ENCODE data around the gene MTFR1L.

The MTFR1L gene

DNA sequence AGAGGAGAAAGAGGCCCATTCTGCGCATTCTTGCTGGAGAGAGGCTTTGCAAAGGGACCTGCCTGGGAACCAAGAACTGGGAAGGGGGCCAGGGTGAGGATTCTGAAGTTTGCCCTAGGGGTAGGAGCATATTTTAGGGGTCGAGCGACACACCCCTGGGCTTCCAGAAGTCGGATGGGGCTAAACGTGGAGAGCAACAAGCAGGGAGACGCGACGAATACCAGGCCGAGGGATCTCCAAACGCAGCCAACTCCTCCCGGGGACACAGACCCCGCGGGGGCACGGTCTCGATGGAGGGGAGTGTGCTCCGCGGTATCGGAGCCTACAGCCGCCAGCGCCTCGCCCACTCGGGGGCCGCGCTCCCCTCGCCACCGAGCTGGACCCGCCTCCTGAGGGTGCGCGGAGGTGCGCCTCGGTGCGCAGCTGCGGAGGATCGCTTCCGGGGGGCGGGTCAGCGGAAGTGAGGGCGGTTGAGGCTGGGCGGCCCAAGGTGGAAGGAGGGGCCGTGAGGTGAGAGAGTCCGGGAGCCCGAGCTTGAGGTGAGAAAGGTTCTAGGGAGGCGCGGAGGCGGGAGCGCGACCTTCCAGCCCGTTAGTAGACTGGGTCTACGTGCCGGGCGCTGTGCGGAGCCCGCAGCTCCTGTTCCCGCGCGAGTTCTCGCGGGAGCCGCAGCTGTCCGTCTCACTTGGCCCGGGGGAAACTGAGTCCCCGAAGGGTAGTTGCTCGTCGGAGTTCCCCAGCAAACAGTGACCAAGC, at the start of gene MTFR1L:
Gene MTFR1L (plus strand): TSS at position 464 of the 756 bp plus-strand sequence. CDS start 3,151 bp downstream, outside the sequence.
- peak; percentile 89 for DNase-seq (ENCODE audit: low read depth)

DNA sequence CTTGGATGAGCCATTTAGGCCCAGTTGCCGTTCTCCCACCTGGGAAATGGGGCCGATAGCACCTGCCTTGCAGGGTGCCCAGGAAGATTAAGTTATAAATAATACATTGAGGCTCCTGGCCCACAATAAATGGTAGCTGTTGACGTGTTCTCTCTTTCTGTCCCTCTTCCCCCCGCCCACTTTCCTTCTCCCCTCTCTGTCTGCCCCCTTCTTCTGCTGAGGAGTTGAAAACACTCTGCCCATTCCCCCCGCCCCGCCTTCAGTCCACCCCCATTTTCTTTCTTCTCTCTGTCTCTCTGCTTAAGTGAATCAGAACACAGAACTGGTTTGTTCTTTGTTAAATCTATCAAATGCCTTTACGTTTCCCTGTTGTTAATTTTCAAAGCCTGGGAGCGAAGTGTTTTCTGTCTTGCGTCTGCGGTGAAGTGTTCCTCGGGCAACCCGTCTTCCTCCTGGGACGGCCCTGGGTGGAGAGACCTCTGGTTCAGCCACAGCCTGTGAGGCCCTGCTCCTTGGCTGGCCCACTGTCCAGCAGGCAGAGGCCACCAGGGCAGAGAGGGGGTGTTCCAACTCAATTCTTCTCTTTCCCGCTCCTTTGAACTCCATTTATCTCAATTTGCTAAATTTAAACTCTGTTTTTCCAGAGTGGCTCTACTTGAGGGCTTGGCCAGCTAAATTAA, 49.1 kb upstream of the MTFR1L start:
- DNase-seq (ENCODE audit: low read depth), result no peak

DNA sequence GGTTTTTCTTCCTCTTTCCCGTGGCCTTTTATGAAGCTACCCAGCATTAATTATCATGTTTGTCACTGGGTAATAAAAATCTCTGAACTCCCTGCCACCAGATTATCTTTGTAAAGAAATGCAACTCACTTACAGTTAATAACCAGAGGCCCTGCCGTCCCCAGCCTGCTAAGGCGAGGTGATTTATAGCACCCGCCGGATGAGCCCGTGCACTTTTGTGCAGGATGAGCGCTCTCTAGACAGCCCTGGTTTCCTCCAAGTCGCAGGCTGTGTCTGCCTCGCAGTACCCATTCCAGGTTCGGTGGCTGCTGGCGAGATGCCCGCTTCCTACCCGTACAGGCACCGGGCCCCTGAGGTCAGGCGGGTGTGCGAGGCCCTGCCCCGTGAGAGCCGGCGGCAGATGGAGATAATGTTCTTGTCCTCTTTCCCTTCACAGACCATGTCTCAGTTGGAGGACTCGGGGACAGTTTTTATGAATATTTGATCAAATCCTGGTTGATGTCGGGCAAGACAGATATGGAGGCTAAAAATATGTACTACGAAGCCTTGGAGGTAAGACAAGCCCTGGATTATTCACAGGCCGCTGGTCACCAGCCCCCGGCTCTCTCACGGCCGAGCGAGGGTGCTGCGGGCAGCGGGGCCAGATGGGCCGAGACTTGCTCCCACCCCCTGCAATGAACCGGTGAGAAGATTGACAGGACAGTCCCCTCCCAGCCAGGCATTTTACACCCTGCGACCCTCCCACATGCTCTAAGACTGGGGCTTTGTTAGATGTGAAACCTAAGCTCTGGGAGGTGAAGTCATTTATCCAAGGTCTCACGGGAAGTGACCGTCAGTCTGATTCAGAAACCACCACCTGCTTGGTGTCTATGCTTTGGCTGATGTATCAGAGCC, 48.3 kb upstream of the MTFR1L start:
- no peak for DNase-seq (ENCODE audit: low read depth)

DNA sequence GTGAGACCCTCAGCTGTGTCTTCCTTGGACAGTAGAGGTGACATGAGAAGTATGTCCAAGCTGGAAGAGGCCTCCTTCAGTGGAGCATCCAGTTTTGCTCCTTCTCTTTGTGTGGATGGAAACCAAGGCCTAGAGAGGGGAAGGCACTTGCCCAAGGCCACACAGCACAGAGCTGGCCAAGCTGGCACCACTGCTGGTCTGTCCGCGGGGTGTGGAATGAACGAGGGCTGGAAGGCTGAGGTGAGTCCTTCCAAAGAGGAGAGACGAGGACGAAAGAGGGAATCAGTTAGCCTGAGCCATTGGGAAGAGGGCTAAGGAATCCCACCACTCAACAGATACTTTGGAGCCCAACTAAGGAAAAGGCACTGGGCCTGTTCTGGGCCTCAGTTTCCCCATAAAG, 47.6 kb upstream of the MTFR1L start:
- DNase-seq (ENCODE audit: low read depth), result no peak

DNA sequence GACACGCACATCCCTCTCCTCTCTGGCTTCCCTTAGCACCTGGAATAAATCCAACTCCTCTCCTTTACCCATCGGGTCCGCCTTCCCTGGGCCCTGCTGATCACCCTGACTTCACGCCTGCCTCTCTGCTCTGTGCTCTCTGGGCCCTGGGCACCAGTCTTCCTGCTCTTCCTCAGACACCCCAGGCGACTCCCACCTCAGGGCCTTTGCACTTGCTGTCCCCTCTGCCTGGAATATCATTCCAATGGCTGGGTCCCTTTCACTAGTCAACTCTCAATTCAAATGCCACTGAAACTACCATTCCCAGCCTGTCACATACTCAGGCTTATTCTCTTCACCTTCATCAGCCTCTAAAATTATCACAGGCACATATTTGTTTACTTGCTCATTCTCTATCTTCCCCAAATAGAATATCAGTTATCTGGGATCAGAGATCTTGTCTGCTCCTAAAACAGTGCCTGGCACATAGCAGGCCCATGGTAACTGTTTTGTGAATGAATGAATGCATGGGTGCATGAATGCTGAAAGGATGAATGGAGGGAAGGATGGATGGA, 47.0 kb upstream of the MTFR1L start:
- DNase-seq (ENCODE audit: low read depth), result no peak

DNA sequence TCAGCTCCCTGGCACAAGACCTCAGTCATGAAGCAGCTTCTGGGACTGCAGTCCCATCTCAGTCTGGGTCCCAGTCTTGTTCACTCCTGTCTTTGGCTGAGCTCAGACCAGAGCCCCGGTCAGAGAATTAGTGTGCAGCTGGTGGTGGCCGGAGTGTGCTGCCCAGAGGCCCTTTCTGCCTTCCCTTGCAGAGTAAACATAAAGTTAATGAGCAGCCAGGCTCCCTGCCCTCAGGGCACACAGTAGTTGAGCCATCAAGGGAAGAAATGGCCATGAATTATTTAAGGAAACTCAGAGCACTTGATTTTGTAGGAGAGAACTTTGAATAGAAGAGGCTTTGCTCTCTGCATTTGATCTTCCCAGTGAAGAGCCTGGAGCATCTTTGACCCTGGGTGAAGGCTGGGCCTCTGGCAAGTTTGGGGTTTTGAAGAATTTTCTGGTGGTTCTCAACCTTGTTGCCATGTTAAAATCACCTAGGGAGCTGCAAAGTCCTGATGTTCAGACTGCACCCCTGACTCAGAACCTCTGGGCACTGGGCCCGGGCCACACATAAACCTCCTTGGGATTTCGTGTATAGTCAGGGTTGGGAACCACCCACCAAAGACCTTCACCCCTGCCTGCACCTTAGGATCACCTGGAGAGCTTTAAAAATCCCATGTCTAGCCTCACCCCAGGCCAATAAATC, 46.2 kb upstream of the MTFR1L start:
- no peak for DNase-seq (ENCODE audit: low read depth)

DNA sequence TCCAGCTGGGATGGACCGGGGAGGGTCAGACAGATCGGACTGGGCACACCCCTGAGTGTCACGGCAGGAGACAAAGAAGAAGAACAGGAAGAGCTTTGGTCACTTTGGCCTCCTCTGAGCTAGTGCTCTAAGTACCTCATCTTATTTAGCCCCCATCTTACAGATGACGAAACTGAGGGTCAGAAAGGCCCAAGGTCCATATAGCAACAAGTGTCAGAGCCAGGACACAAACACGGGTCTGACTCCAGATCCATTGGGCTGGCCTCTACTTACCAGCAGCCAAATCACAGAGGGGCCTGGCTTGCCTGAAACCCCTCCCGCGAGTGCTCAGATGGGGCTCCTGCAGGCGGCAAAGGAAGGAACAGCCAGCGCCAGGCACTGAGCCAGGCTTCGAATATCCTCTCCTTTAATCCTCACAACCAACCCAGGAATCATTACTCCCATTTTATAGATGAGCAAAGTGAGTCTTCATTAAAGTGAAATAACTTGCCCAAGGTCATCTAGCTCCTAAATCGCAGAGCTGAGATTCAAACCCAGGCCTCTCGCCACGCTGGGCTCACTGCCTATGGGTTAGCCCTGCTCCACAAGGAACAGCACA, 45.4 kb upstream of the MTFR1L start:
- DNase-seq (ENCODE audit: low read depth), result no peak

DNA sequence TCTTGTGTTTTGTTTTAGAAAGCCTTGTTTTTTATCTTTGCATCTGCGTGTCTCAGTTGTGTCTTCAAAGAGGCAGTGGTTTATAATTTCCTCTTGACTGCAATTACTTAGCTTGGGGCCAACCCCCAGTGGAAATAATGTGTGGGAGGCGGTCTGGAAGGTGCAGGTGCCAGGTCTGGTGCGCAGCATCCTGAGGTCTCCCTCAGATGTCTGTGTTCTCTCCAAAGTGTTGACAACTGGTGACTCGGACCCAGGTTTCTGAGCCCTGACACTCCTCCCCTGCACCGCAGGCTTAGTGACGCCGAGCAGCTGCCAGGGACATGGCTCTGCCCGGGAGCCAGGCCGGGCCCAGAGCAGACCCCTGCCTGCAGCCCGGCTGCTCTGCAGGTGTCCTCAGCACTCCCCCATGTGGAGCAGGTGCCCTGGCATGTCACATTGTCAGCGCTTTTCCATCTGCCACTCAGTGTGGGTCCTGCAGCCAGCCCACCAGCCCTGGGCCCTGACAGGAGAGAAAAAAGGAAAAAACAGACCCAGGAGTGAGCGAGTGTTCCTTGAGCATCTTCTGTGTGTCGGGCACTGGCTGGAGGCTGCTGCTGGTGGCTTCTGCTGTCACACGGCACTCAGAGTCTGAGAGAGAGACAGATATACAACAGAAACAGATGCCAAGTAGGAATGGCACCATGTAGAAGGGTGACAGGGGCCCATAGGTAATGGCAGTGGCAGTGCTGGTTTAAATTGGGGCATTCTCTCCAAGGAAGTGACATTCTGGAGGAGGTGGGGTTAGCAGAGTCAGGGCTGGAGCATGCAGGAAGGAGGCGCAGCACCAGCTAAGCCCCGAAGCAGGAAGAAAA, 44.6 kb upstream of the MTFR1L start:
- DNase-seq (ENCODE audit: low read depth), result peak; percentile 65

DNA sequence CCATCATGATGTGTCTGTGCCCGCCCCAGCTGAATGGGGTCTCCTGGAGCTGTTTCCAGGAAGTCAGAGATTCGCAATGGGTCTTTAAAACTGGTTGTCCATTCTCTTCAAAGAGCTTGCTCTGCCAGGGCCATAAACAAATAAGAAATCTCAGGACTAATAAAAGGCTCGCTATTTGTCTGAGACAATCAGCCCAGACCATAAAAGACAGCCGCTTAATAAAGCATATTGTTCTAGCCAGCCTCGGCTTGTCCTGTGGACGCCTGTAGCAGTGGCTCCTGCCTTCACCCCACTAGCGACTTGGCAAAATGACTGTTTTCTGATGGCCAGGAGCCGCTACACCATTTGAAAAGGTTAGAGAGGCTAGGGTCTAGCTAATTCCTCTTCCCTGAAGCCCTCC, 40.4 kb upstream of the MTFR1L start:
- DNase-seq (ENCODE audit: low read depth), result no peak

DNA sequence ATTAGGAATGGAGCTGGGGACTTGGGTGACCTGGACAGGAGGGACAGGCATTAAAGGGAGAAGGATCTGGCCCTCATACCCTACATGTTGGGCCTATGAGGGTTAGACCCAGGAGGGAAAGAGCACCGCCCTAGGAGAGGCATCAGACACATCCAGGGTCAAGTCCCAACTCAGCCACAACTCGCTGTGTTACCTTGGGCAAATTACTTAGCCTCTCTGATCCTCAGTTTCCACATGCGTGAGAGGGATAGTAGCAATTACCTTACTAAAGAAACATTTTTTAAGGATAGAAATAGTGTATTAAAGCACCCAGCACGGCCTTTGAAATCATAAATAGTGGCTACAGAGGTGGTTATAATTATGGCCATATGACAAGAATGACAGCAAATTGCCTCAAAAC, 39.9 kb upstream of the MTFR1L start:
- DNase-seq (ENCODE audit: low read depth), result no peak

DNA sequence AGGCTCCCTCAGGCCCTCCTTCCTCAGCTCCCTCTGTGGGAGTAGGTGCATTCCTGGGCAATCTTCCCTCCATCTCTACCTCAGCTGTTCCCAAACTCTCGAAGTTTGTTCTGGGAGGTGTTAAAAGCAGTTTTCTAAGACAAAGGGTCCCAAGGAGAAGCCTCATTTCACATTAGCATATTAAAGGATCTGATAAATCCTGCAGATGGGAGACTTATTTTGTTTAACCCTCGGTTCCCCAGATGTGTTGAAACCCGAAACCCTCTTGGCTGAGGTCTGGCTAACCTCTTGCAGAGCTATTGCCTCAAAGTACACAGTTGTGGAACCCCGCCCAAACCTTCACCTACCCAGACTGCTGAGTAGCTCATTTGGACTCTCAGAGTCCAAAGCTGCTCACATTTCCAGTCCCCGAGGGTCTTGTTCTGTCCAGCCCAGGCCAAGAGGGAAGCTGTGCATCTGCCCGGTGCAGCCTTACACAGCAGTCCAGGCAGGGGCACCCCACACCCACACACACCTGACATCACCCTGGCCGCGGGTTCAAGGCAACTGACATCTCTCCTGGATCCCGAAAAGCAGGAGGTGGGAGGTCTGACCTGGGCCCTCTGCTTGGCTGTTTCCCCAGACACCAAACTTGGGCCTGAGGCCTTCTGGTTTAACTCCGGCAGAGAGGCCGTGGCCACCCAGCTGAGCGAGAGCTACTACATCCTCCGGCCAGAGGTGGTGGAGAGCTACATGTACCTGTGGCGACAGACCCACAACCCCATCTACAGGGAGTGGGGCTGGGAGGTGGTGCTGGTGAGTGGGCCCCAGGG, 39.2 kb upstream of the MTFR1L start:
- DNase-seq (ENCODE audit: low read depth), result no peak

DNA sequence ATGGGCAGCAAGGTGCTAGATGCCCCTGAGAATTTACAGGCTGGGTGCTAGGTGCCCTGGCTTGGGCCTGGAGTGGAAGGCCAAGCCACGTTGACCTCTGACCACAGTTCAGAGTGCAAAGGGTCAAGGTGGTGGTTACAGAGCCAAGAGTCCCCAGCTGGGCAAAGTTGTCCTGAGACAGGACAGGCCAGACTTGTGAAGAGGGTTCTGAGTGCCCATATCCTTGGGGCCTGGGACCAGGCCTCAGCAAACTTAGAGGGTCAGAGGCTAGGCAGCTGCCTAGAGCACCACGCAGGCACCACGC, 38.7 kb upstream of the MTFR1L start:
- DNase-seq (ENCODE audit: low read depth), result no peak

DNA sequence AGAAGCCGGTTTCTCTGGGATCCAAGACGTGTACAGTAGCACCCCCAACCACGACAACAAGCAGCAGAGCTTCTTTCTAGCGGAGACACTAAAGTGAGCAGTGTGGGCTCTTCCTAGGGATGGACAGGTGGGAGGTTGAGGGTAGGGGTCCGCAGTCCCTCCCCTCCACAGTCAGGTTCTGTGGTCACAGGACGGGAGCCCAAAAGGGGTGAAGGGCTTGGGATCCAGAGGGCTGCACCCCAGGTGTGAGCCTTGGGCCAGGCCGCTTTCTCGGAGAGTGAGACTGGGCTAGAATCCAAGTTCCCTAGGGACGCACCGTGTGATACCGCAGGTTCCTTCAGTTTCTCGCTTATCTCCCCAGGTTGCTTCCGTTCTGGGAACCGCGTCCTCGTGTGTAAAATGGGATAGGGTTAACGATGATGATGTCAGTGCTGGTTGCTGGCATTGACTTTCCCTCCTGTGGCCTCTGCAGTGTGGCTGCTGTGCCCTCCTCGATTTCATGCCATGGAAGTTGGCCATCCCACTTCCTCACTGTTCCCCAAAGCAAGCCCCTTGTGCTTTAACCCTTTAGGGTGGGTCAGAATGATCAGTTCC, 37.0 kb upstream of the MTFR1L start:
- DNase-seq (ENCODE audit: low read depth), result no peak

DNA sequence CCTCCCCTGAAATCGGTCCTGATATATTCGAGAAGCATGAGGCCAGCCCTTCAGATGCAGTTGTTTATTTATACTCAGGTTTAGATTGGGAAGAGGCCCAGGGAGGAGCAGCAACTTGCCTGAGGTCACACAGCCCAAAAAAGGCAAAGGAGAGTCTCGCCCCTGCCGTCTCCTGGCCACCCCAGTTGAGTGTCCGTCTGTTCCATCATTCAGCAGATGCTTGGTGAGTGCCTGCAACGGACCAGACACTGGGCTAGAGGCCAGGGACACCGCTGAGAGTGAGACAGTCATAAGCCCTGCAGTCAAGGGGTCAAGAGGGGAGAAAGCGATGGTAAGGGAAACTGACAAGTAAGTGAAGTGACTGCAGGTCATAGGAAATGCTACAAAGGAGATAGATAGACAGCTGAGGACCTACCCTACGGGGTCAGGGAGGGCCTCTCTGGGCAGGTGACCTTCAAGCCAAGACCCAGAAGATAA, 35.1 kb upstream of the MTFR1L start:
- no peak for DNase-seq (ENCODE audit: low read depth)

DNA sequence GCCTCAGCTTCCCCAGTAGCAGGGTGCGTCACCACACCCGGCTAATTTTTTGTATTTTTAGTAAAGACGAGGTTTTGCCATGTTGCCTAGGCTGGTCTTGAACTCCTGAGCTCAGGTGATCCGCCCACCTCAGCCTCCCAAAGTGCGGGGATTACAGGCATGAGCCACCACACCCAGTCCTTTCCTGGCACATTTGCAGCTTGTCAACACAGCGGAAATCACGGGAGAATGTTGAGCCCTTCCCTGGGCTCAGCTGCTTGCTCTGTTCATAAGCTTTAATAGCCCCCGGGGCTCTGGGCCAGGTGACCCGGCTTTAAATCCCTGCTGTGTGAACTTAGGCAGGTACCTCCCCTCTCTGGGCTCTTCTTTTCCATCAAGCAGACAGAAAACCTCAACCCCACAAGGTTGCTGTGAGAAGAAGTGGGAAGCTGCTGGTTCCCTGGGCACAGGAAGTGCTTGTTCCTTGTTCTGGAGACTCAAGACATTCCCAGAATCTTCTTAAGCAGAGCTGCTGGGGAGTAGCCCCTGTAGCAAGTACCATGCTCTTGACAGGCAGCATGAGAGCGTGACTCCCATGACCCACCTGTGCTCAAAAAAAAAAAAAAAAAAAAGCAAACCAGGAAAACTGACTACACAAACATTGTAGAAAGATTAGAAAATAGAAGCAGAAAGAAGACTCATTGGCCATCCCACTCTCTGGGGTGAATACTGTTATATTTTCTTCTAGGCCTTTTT, 34.3 kb upstream of the MTFR1L start:
- DNase-seq (ENCODE audit: low read depth), result no peak

DNA sequence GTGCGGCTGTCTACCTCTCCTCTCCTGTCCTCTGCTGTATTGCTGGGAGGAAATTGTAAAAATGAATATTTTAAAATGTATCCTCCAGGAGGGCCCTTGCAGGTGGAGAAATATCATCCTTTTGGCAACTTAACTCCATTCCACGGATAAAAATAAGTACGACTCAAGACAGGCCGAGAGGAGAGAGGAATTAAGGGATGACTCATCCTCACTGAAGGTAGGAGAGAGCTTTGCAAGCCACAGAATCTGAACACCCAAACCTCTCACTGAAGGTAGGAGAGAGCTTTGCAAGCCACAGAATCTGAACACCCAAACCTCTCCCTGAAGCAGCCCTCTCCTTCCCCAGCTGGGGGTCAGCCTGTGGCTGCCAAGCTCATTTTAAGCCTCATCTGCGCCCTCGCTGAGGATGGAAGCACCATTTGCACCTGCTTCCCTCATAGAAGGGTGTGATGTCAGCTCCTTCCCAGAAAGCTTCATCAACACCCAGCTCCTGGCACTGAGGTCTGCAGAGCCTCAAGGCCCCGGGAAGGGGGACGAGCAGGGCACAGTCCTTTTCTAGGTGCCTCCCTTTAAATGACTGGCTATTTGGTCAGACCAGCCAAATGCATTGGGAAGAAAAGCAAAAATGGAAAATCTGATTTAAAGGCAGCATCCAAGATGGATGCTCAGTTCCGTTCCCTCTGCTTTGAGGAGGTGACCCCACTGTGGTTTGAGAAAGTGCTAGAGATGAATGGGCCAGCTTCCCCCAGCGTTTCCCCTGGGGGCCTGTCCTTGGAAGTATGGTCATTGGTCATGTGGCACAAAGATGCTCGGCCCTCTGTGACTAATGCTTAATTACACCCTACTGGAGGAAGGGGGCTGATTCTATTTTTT, 32.6 kb upstream of the MTFR1L start:
- no peak for DNase-seq (ENCODE audit: low read depth)

DNA sequence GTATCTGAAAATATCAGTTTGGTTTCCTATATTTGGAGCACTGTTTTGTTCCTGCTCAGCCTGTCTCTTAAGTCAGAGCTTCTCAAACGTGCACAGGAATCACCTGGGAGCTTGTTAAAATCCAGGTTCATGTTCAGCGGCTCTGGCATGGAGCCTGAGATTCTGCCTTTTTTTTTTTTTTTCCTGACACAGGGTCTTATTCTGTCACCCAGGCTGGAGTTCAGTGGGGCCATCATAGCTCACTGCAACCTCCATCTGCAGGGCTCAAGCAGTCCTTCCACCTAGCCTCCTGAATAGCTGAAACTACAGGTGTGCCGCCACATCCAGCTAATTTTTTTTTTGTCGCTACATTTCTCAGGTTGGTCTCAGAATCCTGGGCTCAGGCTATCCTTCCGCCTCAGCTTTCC, 32.0 kb upstream of the MTFR1L start:
- DNase-seq (ENCODE audit: low read depth), result no peak

DNA sequence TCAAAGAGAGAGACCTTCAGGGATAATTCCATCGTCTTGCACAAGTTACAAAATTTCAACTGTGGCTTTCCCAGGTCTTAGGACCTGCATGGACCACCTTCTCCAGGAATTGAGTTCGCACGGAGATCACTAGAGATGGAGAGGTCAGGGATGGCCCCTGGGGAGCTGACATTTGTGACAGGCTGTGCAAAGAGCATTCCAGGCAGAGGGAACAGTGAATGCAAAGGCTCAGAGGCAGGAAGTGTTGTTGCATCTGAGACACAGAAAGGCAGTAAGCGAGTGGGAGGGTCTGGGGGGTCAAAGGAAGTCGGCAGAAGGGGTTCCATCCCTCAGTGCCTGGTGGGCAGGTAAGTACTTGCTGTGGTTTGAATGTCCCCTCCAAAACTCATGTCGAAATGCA, 29.3 kb upstream of the MTFR1L start:
- DNase-seq (ENCODE audit: low read depth), result no peak
